ENCODE results near the gene ARHGAP6. TPM values are rescaled to one million over a fixed set of nuclear protein-coding genes. Genes with fewer than 3 reads are reported as not detected.
"Not testable (repeated sequence)": the region's sequence is repeated elsewhere in the genome, so short reads cannot be mapped to it uniquely, and the experiment has no call there.

The ARHGAP6 gene
- total RNA-seq, 2 experiments from 2014 or later, result not detected

GRCh38 chrX:11265352-11265751 lies 400.4 kb downstream of the ARHGAP6 start:
- H3K27me3 Mint-ChIP-seq (ENCODE audit: low read depth), result no peaks in the 10 kb centered on the region
- ChIA-PET POLR2A (no interaction called here), CTCF (no interaction called here)
- no peak overlapping the region for H3K4me3 Mint-ChIP-seq
- no peak for DNase-seq
- no peak overlapping the region for H3K27ac Mint-ChIP-seq
- no peaks in the 10 kb centered on the region for H3K36me3 Mint-ChIP-seq (ENCODE audit: low read depth)
- no peaks in the 10 kb centered on the region for H3K9me3 Mint-ChIP-seq (ENCODE audit: insufficient read depth)
- ATAC-seq, result no peak
- no peaks in the 10 kb centered on the region for H3K4me1 Mint-ChIP-seq (ENCODE audit: low read depth)

DNA sequence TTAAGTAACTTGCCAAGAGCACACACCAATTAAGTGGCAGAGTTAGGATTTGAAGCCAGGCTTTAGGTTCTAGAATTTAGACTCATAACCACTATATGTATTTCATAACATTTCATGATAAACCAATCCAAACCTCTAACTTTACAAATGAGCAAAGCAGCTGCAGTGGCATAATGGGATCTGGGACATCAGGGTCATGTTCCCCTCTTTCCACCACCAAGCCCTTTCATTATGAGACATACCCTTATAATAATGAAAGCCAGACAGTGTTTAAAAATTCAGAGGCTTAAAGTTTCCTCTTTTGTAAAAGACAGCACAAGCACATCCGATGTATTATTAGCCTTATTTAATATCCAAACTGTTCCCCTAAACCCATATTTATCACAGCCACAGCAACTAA lies 400.8 kb downstream of the ARHGAP6 start:
- ChIA-PET CTCF (no interaction called here), POLR2A (no interaction called here)
- Mint-ChIP-seq H3K9me3 (ENCODE audit: insufficient read depth) (no peaks in the 10 kb centered on the region), H3K4me1 (ENCODE audit: low read depth) (no peaks in the 10 kb centered on the region), H3K27me3 (ENCODE audit: low read depth) (no peaks in the 10 kb centered on the region), H3K36me3 (ENCODE audit: low read depth) (no peaks in the 10 kb centered on the region), H3K4me3 (no peak overlapping the region), H3K27ac (no peak overlapping the region)
- ATAC-seq (no peak), DNase-seq (no peak)

- H3K36me3 Mint-ChIP-seq (ENCODE audit: low read depth), result no peaks in the 10 kb centered on the region
- no peaks in the 10 kb centered on the region for H3K4me1 Mint-ChIP-seq (ENCODE audit: low read depth)
- H3K4me3 Mint-ChIP-seq, result no peak overlapping the region
- H3K27me3 Mint-ChIP-seq (ENCODE audit: low read depth), result no peaks in the 10 kb centered on the region
- no peak overlapping the region for H3K27ac Mint-ChIP-seq
- H3K9me3 Mint-ChIP-seq (ENCODE audit: insufficient read depth), result no peaks in the 10 kb centered on the region
- no peak for DNase-seq
- ATAC-seq, result no peak
- ChIA-PET POLR2A (no interaction called here), CTCF (no interaction called here)
Observed at GRCh38 chrX:11261260-11261659, 404.5 kb downstream of the ARHGAP6 start.

DNA sequence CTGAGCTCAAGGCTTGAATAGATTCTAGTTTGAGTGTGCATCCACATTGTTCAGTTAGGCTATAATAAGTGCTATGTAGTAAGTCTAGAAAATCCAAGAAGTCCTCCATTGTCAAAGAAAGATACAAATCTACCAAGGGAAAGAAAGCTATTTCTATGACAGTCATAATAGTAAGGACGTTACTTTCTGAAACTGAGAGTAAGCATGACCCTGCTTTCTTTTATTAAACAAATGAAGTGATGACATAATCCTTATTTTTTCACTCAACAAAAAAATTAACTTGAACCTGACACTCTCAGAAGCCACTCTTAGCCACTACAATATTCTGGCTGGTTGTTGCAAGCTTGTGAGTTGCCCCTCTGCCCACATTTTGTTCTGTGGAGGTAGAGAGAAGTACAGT lies 406.3 kb downstream of the ARHGAP6 start:
- DNase-seq, result no peak
- no peaks in the 10 kb centered on the region for H3K36me3 Mint-ChIP-seq (ENCODE audit: low read depth)
- POLR2A ChIA-PET, result no interaction called here
- no peaks in the 10 kb centered on the region for H3K4me1 Mint-ChIP-seq (ENCODE audit: low read depth)
- no peaks in the 10 kb centered on the region for H3K9me3 Mint-ChIP-seq (ENCODE audit: insufficient read depth)
- H3K27me3 Mint-ChIP-seq (ENCODE audit: low read depth), result no peaks in the 10 kb centered on the region
- no peak overlapping the region for H3K27ac Mint-ChIP-seq
- ATAC-seq, result no peak
- CTCF ChIA-PET, result no interaction called here
- no peak overlapping the region for H3K4me3 Mint-ChIP-seq

GRCh38 chrX:11257711-11258110 lies 408.0 kb downstream of the ARHGAP6 start:
- ChIA-PET CTCF (no interaction called here), POLR2A (no interaction called here)
- no peak for DNase-seq
- no peaks in the 10 kb centered on the region for H3K27me3 Mint-ChIP-seq (ENCODE audit: low read depth)
- no peaks in the 10 kb centered on the region for H3K36me3 Mint-ChIP-seq (ENCODE audit: low read depth)
- H3K9me3 Mint-ChIP-seq (ENCODE audit: insufficient read depth), result no peaks in the 10 kb centered on the region
- no peak overlapping the region for H3K27ac Mint-ChIP-seq
- ATAC-seq, result no peak
- H3K4me1 Mint-ChIP-seq (ENCODE audit: low read depth), result no peaks in the 10 kb centered on the region
- no peak overlapping the region for H3K4me3 Mint-ChIP-seq

- H3K27me3 Mint-ChIP-seq (ENCODE audit: low read depth), result no peaks in the 10 kb centered on the region
- DNase-seq (no peak), ATAC-seq (no peak)
- no peaks in the 10 kb centered on the region for H3K9me3 Mint-ChIP-seq (ENCODE audit: insufficient read depth)
- no peaks in the 10 kb centered on the region for H3K4me1 Mint-ChIP-seq (ENCODE audit: low read depth)
- no peak overlapping the region for H3K27ac Mint-ChIP-seq
- H3K4me3 Mint-ChIP-seq, result no peak overlapping the region
- ChIA-PET CTCF (no interaction called here), POLR2A (no interaction called here)
- no peaks in the 10 kb centered on the region for H3K36me3 Mint-ChIP-seq (ENCODE audit: low read depth)
Observed at GRCh38 chrX:11257290-11257689, 408.4 kb downstream of the ARHGAP6 start.

GRCh38 chrX:11254417-11255109 lies 411.2 kb downstream of the ARHGAP6 start:
- ATAC-seq, result no peak

GRCh38 chrX:11244636-11245035 lies 421.1 kb downstream of the ARHGAP6 start:
- ATAC-seq, result no peak
- ChIA-PET CTCF (no interaction called here), POLR2A (no interaction called here)

More at GRCh38 chrX:11254417-11255109, 411.2 kb downstream of the ARHGAP6 start:
- POLR2A ChIA-PET, result no interaction called here
- H3K4me3 Mint-ChIP-seq, result no peak overlapping the region
- H3K9me3 Mint-ChIP-seq (ENCODE audit: insufficient read depth), result no peaks in the 10 kb centered on the region
- no peak overlapping the region for H3K27ac Mint-ChIP-seq
- CTCF ChIA-PET, result no interaction called here
- no peaks in the 10 kb centered on the region for H3K4me1 Mint-ChIP-seq (ENCODE audit: low read depth)
- no peak for DNase-seq
- H3K36me3 Mint-ChIP-seq (ENCODE audit: low read depth), result no peaks in the 10 kb centered on the region
- no peaks in the 10 kb centered on the region for H3K27me3 Mint-ChIP-seq (ENCODE audit: low read depth)

GRCh38 chrX:11242704-11243103 lies 423.0 kb downstream of the ARHGAP6 start:
- Mint-ChIP-seq H3K27me3 (ENCODE audit: low read depth) (no peaks in the 10 kb centered on the region), H3K9me3 (ENCODE audit: insufficient read depth) (no peaks in the 10 kb centered on the region), H3K27ac (no peak overlapping the region), H3K4me3 (no peak overlapping the region), H3K36me3 (ENCODE audit: low read depth) (no peaks in the 10 kb centered on the region), H3K4me1 (ENCODE audit: low read depth) (no peaks in the 10 kb centered on the region)
- ChIA-PET POLR2A (no interaction called here), CTCF (no interaction called here)
- no peak for ATAC-seq
- DNase-seq, result no peak

More at GRCh38 chrX:11244636-11245035, 421.1 kb downstream of the ARHGAP6 start:
- Mint-ChIP-seq H3K36me3 (ENCODE audit: low read depth) (no peaks in the 10 kb centered on the region), H3K9me3 (ENCODE audit: insufficient read depth) (no peaks in the 10 kb centered on the region), H3K4me3 (no peak overlapping the region), H3K4me1 (ENCODE audit: low read depth) (no peaks in the 10 kb centered on the region), H3K27me3 (ENCODE audit: low read depth) (no peaks in the 10 kb centered on the region), H3K27ac (no peak overlapping the region)
- no peak for DNase-seq

- no peak overlapping the region for H3K27ac Mint-ChIP-seq
- no peaks in the 10 kb centered on the region for H3K27me3 Mint-ChIP-seq (ENCODE audit: low read depth)
- DNase-seq, result no peak
- no peak overlapping the region for H3K4me3 Mint-ChIP-seq
- H3K4me1 Mint-ChIP-seq (ENCODE audit: low read depth), result no peaks in the 10 kb centered on the region
- no peaks in the 10 kb centered on the region for H3K9me3 Mint-ChIP-seq (ENCODE audit: insufficient read depth)
- ChIA-PET CTCF (no interaction called here), POLR2A (no interaction called here)
- no peak for ATAC-seq
- H3K36me3 Mint-ChIP-seq (ENCODE audit: low read depth), result no peaks in the 10 kb centered on the region
Observed at GRCh38 chrX:11241720-11242119, 424.0 kb downstream of the ARHGAP6 start.

DNA sequence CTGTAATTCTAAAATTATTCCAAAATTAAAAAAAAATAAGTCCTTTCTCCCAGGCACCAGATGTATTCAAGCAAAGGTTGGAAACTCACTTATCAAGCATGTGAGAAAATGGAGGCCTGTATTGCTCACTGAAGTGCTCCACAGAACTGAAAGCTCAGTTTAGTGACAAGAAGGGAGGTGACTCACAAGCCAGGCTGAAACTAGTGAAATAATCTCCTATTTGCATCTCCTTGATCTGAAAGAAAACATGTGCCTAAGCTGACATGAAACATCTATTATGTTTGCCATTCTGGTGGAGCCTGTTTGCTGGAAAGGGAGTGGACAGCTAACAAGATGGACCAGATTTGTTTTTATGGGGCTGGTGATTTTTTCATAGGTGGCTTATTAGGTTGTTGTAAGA lies 426.5 kb downstream of the ARHGAP6 start:
- no peaks in the 10 kb centered on the region for H3K36me3 Mint-ChIP-seq (ENCODE audit: low read depth)
- H3K27me3 Mint-ChIP-seq (ENCODE audit: low read depth), result no peaks in the 10 kb centered on the region
- H3K4me1 Mint-ChIP-seq (ENCODE audit: low read depth), result no peaks in the 10 kb centered on the region
- DNase-seq, result no peak
- H3K27ac Mint-ChIP-seq, result no peak overlapping the region
- ChIA-PET CTCF (no interaction called here), POLR2A (no interaction called here)
- no peaks in the 10 kb centered on the region for H3K9me3 Mint-ChIP-seq (ENCODE audit: insufficient read depth)
- no peak overlapping the region for H3K4me3 Mint-ChIP-seq
- no peak for ATAC-seq

DNA sequence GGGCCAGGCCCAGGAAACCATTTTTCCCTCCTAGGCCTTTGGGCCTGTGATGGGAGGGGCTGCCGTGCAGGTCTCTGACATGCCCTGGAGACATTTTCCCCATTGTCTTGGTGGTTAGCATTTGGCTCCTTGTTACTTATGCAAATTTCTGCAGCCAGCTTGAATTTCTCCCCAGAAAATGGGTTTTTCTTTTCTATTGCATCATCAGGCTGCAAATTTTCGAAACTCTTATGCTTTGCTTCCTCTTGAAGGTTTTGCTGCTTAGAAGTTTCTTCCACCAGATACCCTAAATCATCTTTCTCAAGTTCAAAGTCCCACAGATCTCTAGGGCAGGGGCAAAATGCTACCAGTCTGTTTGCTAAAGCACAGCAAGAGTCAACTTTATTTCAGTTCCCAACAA lies 430.3 kb downstream of the ARHGAP6 start:
- H3K4me1 Mint-ChIP-seq (ENCODE audit: low read depth); H3K27me3 Mint-ChIP-seq (ENCODE audit: low read depth); H3K27ac Mint-ChIP-seq; POLR2A ChIA-PET; ATAC-seq; H3K4me3 Mint-ChIP-seq; H3K9me3 Mint-ChIP-seq (ENCODE audit: insufficient read depth); H3K36me3 Mint-ChIP-seq (ENCODE audit: low read depth); CTCF ChIA-PET; DNase-seq: not testable (repeated sequence)

DNA sequence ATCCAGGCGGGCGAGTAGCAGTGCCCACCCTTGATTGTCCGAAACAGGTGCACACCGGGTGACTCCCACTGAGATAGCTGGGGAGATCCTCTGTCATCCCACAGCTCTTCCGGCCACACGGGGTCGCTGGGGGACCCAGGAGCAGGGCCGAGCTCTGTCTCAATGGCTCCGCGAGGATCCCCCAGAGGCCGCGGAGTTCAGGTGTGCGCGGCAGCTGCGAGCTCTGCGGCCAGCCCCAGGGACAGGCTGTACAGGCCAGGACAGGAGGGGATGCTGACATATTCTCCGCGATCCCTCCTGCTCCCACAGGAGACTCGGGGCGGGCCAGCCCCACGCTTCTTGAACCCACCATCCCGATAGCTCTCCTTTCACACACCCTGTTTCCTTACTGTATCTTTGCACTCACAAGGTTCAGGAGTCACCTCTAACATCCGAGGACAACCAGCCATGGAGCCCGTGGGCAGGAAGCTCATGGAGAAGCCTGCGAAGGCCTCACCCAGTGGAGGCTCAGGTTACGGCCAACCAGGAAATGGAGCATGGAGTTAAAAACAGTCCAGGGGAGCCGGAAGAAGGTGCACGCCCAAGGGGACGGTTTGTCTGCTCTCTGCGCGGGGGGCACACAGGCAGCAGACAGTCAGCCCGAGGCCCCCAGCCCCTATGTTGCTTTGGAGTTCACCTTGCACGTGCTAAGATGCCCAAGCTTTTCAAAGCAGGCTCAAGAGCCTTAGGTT lies 450.4 kb downstream of the ARHGAP6 start:
- ChIA-PET CTCF (no interaction called here), POLR2A (no interaction called here)
- Mint-ChIP-seq H3K27ac (no peak overlapping the region), H3K36me3 (ENCODE audit: low read depth) (no peaks in the 10 kb centered on the region), H3K4me3 (no peak overlapping the region), H3K9me3 (ENCODE audit: insufficient read depth) (no peaks in the 10 kb centered on the region), H3K27me3 (ENCODE audit: low read depth) (no peaks in the 10 kb centered on the region), H3K4me1 (ENCODE audit: low read depth) (no peaks in the 10 kb centered on the region)
- DNase-seq (no peak), ATAC-seq (no peak)

All from activated CD8-positive, alpha-beta T cell treated with anti-CD3 and anti-CD28 coated beads, Interleukin-2, amount 10 ng/mL, durations not matched to agents 7 days and 5 days (primary cell).